ENCODE results near the gene ASCC1.
"Not testable (repeated sequence)": the region's sequence is repeated elsewhere in the genome, so short reads cannot be mapped to it uniquely, and the experiment has no call there.

Gene ASCC1

DNA sequence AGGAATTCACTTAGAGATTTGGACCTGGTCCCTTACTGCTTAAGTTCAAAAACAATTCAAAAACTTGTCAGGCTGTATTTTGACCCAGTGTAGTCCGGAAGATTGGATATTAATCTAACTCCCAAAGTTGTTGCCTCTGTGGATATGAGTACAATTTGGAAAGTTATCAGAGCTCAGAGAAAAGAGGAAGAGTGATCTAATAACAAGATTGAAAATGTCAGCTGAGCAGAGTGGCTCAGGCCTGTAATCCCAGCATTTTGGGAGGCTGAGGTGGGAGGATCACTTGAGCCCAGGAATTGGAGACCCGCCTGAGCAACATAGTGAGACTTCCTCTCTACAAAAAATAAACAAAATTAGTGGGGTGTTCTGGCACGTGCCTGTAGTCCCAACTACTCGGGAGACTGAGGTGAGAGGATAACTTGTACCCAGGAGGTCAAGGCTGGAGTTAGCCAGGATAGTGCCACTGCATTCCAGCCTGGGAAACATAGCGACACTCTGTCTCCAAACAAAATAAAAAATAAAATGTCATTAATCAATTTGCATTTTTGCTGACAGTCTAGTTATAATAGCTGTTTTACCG is 3.2 kb upstream of the ASCC1 start:
- no peak for DNase-seq

DNA sequence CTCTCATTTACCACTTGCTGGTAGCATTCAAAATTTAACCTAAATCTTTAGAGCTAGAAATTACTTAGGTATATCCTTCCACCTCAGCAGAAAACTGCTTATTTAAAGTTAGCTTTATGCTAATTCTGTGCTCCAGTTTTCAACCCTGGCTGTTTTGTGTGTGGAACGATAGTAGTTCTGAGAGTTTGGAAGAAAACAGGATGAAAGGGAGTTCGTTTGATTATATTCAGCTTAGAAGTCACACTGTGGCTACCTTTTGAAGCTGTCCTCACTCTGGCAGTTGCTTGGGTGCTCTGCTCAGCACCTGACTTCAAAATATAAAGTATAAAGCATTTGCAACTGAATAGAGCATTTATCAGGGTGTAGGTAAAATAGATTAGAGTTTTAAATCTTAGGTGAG is 2.6 kb upstream of the ASCC1 start:
- no peak for DNase-seq

DNA sequence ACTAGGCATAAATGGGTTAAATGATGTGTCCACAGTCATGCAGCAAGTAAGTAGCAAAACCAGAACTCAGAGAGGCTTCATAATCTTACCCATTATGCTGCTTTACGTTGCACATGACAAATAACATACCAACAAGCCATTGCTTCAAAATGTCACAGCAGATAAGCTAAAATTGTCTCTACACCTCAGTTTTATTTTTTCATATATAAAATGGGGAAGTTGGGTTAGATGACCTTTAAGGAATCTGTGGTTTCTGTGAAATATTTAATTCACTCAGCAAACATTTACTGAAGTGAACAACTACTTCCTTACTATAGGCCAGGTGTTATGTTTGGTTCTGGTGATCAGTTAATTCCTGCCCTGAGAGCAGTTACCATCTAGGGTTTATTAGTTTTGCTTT is 2.2 kb upstream of the ASCC1 start:
- peak; percentile 63 for DNase-seq

DNA sequence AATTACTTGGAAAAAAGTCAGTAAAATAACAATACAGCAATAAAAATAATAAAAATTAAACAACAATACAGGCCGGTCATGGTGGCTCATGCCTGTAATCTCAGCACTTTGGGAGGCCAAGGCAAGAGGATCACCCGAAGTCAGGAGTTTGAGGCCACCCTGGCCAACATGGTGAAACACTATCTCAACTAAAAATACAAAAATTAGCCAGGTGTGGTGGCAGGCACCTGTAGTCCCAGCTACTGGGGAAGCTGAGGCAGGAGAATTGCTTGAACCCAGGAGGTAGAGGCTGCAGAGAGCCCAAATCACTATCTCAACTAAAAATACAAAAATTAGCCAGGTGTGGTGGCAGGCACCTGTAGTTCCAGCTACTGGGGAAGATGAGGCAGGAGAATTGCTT is 4.2 kb downstream of the ASCC1 start:
- not testable (repeated sequence) for DNase-seq

DNA sequence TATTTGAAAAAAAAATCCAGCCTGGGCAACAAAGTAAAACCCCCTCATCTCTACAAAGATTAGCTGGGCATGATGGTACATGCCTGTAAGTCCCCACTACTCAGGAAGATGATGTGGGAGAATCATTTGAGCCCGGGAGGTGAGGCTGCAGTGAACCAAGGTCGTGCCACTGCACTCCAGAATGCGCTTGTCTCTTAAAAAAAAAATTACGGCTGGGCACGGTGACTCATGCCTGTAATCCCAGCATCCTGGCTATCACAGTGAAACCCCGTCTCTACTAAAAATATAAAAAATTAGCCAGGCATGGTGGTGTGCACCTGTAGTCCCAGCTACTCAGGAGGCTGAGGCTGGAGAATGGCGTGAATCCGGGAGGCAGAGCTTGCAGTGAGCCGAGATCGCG is 4.7 kb downstream of the ASCC1 start:
- DNase-seq = not testable (repeated sequence)

DNA sequence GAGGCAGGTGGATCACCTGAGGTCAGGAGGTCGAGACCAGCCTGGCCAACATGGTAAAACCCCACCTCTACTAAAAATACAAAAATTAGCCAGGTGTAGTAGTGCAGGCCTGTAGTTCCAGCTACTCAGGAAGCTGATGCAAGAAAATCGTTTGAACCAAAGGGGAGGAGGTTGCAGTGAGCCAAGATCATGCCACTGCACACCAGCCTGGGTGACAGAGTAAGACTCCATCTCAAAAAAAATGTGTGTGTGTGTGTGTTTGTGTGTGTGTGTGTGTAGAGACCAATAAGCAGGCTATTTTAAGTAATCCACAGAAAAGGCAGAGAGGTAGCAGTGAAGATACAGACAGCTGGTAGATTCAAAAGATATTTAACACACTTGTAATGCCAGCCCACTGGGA is 7.5 kb downstream of the ASCC1 start:
- DNase-seq = not testable (repeated sequence)

DNA sequence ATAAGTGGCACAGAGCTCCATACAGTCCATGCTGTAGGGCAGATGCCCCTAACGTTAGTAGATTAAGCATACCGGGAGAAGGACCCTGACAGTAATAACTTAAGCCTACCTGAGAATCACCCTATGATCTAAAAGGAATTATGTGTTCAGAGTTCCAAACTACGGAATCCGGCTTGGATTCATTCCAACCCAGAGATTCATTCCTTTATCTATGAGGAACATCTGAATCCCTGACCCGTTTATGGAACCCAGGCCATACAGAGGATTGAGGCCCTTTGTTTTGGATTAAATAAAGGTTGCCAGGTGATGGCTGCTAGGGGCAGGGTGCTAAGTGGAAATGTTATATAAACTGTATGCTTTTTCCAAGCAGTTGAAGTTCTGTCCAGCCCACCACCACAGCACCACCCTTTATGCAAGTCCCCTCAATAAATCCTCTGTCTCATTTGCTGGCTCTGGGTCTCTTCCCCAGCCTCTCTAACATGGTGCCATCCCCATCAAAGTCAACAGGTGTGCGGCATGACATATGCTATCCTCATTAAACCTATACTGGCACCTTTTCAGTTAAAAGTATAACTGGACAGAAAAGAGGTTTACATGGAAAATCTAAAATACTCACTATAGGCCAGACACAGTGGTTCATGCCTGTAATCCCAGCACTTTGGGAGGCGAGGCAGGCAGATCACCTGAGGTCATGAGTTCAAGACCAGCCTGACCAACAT is 9.4 kb downstream of the ASCC1 start:
- DNase-seq = no peak

DNA sequence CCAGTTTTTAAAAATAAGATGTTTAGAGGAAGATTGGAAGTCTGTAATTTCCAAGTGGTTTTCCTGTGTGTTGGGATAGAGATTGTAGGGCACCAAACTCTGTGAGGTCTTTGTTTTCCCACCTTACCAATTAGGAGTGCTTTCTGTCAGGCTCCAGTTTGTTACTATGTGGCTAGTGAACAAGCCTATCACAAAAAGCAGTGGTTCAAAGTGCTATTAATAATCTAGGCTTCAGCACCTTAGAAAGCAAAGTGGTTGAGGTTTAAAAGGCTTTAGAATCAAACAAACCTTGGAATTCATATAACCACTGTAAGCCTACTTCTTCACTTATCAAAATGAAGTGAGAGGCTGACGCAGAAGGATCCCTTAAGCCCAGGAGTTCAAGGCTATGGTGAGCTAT is 11.4 kb downstream of the ASCC1 start:
- no peak for DNase-seq

DNA sequence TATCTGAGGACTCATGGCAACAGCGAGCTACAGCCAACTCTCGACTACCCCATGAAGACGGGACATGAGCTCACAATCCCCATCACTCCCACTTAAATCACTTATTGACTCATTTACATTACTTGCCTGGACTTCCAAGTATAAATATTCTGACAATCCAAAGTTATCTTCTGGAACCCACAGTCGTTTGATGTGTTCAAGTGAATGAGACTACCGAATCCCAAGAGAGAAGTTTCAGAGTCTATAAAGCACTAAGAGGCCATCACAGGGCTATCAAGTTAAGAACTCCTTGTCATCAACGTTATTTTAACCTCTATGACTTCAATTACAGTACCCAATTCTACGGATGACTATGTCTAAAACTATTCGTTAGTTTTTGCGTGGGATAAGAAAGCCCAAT is 11.8 kb downstream of the ASCC1 start:
- DNase-seq = no peak

DNA sequence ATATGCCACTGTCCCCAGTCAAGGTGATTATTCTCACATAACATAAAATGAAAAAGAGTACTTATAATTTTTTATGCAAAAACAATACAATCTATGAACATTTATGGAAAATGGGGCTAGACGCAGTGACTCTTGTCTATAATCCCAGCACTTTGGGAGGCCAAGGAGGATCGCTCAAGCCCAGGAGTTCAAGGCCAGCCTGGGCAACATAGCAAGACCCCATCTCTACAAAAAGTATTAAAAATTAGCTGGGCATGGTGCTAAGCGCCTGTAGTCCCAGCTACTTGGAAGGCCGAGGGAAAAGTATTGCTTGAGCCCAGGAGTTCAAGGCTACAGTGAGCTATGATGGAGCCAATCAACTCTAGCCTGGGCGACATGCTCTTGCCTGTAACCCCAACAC is 14.8 kb downstream of the ASCC1 start:
- DNase-seq = no peak

DNA sequence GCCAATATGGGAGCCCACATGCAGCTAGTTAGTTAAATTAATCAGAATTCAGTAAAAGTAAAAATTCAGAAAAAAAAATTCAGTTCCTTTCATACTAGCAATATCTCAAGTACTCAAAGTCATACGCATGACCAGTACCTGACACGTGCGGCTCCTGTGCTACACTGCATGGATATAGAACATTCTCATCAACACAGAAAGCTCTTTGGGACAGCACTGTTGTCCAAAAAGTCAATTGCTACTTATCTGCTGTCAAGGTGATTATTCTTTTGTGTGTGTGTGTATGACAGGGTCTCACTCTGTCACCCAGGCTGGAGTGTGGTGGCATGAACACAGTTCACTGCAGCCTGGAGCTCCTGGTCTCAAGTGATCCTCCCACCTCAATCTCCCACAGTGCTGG is 15.2 kb downstream of the ASCC1 start:
- no peak for DNase-seq

DNA sequence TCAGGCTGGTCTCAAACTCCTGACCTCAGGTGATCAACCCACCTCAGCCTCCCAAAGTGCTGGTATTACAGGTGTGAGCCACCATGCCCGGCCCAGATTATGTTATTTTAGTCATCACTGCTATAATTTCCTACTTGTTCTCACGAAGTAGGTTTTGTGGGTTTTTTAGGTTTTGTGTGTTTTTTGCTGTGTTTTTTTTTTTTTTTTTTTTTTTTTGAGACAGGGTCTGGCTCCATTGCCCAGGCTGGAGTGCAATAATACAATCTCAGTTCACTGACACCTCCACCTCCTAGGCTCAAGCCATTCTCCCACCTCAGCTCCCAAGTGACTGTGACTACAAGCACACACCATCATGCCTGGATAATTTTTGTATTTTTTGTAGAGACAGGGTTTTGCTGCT is 21.1 kb downstream of the ASCC1 start:
- no peak for DNase-seq

DNA sequence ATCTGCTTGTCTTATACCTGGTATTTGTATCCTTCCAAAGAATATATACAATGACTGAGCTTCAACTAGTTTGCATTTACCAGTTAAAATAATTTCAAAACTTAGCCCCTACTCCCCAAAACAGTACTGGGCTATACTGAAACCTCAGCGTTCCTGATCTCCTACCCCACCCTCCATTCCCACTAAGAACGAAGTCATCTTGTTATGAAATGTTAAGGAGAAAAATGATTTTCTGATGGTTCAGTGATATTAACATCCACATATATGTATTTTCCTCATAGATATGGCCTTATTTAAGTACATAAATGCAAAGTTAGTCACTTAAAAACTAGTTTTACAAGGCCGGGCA is 29.1 kb downstream of the ASCC1 start:
- DNase-seq = no peak

DNA sequence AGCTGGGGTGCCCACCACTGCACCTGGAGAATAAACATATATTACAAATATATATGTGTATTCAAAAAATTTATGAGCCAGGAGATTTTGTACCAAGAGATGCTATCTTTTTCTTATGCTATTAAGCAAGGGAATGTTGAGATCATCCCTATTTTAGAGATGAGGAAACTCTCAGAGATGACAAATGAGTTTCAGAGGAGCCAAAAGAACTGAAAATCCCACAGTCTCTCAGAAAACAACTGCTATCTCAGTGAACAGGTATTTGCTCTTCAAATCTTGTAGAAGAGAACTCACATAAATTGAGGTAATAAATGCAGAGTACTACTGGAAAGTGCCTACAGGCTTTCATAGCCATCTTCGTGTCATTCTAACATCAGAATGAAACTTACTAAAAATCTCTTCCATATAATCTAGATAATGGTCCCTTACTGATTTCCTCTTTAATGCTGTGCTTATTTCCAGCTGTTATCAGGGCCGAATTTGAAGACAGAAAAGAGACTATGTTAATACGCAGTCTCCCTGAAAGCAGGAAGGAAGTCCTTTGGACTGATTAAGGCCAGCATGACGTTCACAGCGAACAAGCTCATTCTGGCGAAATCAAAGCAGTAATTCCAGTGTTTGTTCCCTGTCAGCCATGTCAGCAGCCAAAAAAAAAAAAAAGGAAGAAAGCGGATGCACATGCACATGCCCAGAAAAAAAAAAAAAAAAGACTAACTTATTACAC is 29.7 kb downstream of the ASCC1 start:
- DNase-seq = peak; percentile 38

DNA sequence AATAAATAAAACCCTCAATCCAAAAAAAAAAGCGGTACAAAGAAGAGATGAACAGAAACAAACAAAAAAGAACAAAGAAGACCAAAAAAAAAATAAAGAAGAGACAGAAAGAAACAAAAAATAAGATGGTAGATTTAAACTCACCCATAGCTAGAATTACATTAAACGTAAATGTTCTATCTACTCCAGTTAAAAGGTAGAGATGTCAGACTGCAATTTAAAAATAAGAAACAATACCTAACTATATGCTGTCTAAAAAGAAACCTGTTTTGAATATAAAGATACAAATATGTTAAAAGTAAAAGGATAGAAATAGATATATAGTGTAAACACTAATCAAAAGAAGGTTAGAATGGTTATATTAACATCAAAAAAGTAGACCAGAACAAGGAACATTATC is 31.9 kb downstream of the ASCC1 start:
- no peak for DNase-seq

DNA sequence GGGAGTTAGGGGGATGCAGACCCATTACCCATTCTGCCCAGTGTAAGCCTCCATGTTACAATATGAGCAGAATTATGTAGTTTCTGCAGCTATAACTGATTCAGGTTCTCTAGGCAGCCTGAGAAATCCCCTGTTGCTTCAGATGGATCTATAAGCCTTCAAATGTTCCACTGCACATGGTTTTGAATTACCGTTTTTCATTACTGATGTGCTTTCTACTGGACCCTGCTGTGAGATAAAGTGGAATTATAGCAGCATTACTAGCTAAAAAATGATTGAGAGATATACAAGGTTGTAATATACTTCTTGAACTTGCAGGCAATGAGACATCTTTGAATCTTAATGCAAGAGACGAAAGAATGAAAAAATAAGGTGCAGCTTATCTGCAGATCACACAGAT is 38.6 kb downstream of the ASCC1 start:
- DNase-seq = no peak

DNA sequence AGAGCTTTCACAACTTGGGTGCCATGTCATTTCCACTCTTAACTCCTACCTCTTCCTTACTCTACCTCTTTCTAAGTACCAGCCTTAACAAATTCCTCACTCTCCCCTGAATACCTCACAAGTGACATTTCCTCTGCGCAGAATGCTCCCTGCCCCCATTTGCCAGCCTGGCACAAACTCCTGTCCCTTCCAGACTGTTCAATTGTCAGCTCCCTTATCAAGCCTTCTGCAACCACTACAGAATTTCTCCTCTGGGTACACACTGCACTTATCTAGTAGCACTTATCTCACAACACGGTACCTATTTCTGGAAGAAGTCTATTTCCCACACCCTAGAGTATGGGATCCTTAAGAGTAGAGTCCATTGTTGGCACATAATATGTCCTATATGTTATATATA is 39.4 kb downstream of the ASCC1 start:
- peak; percentile 44 for DNase-seq

DNA sequence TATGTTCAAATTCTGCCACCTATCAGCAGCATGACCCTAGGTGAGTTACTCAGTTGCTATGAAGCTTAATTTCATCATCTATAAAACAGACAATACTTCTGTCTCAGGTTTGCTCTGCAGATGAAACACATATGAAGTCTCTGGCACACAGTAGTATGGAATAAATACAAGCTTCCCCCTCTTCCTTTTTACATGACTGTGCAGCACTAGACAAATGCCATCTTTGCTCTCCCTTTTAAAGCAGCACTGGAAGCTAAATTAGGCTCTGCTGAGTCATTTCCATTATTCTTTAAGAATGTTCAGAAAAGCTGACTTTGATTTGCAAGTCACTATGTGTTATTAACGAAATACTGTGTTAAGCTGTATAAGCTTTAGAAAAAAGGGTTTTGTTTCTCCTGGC is 40.9 kb downstream of the ASCC1 start:
- no peak for DNase-seq

DNA sequence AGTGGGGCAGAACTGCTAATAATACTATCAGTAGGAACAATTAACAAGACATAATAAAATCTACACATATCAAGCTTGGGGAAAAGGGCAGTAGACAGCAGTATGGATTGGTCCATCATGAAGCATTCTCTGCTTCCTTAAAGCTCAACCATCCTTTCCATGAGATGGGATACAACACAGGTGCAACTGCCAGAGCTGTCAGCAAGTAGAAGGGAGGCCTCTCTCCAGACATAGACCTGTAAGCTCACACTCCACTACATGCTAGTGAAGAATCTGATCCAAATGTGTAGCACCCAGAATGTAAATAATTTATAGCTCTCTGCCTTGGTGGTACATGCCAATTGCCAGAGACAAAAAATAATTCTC is 41.8 kb downstream of the ASCC1 start:
- no peak for DNase-seq

DNA sequence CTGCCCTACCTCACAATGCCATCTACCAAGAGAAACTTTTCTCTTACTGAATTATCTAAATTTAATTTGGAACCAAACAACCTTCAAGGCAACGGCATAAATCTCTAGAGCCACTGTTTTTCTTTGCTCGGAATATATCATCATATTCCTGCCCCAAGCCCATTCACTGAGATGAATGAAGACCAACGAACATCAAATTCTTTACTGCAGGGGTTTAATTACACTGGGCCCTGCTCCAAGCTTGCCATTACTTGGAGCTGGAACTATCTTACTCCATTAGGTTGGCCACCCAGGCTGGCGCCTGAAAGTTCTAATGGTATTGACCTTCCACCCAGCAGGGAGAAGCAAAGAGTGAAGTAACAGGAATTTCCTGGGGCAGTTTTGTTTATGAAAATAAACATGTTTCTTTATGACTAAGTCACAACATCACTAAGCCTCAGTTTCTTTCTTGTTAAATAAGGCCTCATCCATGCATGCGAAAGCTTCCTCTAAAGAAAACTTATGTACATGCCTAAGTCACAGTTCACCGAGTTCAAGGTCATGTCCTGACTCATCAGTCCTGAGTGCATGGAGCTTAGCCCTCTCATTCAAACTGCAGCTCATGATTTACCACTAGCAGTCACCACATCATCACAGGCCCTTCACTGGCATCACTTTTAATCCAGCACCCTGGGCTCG is 42.3 kb downstream of the ASCC1 start:
- no peak for DNase-seq

DNA sequence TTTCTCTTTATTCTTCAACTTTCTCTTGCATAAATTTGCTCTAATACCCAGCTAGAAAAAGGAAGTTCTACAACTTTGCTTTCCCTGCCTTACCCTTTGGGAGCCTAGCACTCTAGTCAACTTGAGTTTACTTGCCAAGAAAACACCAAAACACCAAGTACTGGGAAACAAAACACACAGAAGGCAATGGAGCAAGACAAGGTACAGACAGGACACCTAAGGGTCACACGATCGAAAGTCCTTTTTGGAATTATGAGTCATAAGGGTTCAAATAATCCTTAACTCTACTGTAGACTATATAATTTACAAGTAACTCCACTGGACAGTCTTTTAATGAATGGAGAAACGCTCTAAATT is 42.8 kb downstream of the ASCC1 start:
- DNase-seq = no peak

DNA sequence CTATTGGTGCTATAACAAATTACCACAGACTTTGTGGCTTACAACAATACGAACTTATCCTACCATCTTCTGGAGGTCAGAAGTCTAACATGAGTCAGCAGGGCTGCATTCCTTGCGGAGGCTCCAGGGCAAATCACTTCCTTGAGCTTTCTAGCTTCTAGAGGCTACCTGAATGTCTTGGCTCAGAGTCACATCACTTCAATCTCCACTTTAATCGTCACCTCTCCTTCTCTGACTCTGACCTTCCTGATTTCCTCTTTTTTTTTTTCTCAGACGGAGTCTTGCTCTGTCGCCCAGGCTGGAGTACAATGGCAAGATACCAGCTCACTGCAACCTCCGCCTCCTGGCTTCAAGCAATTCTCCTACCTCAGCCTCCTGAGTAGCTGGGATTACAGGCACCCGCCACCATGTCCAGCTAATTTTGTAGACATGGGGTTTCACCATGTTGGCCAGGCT is 44.9 kb downstream of the ASCC1 start:
- DNase-seq = peak; percentile 65

DNA sequence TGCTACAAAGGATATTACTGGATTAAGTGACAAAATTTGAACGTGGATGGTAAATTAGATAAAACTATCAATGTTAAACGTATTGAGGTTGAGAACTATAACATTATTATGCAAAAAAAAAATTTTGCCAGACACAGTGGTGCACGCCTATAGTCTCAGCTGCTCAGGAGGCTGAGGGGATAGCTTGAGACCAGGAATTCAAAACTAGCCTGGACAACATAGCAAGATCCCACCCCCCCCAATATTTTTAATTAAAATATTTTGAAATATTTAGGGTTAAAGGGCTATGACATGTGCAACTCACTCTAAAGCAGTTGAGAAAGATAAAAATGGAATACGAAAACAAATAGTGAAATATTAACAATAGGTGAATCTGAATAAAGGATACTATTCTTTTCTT is 45.3 kb downstream of the ASCC1 start:
- DNase-seq = no peak

DNA sequence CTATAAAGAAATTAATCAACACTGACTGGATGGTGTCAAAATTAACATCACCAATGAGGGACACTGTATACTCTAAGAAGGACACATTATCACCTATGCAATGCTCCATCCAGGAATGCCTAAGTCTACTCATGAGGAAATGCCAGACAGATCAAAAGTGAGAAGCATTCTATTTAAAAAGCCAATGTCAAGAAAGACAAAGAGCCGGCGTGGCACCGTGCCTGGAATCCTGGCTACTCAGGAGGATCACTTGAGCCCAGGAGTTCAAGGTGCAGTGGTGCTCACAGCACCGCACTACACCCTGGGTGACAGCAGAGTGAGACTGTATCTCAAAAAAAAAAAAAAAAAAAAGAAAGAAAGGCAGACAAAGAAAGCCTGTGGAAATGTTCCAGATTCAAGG is 45.8 kb downstream of the ASCC1 start:
- DNase-seq = no peak

All from hematopoietic multipotent progenitor cell treated with erythropoietin and hydrocortisone succinate and interleukin-3 and kit ligand, for 6 days (in vitro differentiated cells).